GM18517 (cell line): ENCODE data around the gene PFKFB2.

Source experiments
- ATAC-seq: cut with Tn5 transposase; IDR thresholded peaks from one replicate; pipeline ENCODE4 v1.9.1; 2021; ENCODE audit warnings: mild to moderate bottlenecking, moderate library complexity; ENCODE audit not compliant: unreplicated experiment

PFKFB2 gene

GRCh38 chr1:207052911-207053769 lies at the start of gene PFKFB2:
PFKFB2 (plus strand) TSS chr1:207053275; CDS start chr1:207054718, 1,443 bp downstream.
- peak; percentile 64 for ATAC-seq

- ATAC-seq = no peak
These were observed 47.9 kb upstream of the PFKFB2 start for GRCh38 chr1:207004931-207005830.

GRCh38 chr1:207006083-207006482 lies 47.0 kb upstream of the PFKFB2 start:
- ATAC-seq = no peak

- ATAC-seq = no peak
These were observed 46.2 kb upstream of the PFKFB2 start for GRCh38 chr1:207006914-207007313.

- no peak for ATAC-seq
These were observed 45.6 kb upstream of the PFKFB2 start for GRCh38 chr1:207007352-207008033.

GRCh38 chr1:207009182-207009850 lies 43.8 kb upstream of the PFKFB2 start:
- ATAC-seq = no peak

- ATAC-seq = no peak
These were observed 43.1 kb upstream of the PFKFB2 start for GRCh38 chr1:207009945-207010344.

- no peak for ATAC-seq
These were observed 42.3 kb upstream of the PFKFB2 start for GRCh38 chr1:207010726-207011125.

GRCh38 chr1:207013321-207014085 lies 39.6 kb upstream of the PFKFB2 start:
- ATAC-seq = no peak

GRCh38 chr1:207014728-207015127 lies 38.3 kb upstream of the PFKFB2 start:
- no peak for ATAC-seq

- ATAC-seq = no peak
These were observed 37.3 kb upstream of the PFKFB2 start for GRCh38 chr1:207015791-207016190.

GRCh38 chr1:207017615-207018559 lies 35.2 kb upstream of the PFKFB2 start:
- no peak for ATAC-seq

- no peak for ATAC-seq
These were observed 34.4 kb upstream of the PFKFB2 start for GRCh38 chr1:207018707-207019106.

GRCh38 chr1:207019161-207019560 lies 33.9 kb upstream of the PFKFB2 start:
- ATAC-seq = no peak

GRCh38 chr1:207019661-207020060 lies 33.4 kb upstream of the PFKFB2 start:
- no peak for ATAC-seq

- no peak for ATAC-seq
These were observed 32.9 kb upstream of the PFKFB2 start for GRCh38 chr1:207020065-207020708.

- no peak for ATAC-seq
These were observed 32.4 kb upstream of the PFKFB2 start for GRCh38 chr1:207020709-207021107.

GRCh38 chr1:207021139-207021861 lies 31.8 kb upstream of the PFKFB2 start:
- ATAC-seq = no peak
